ENCODE data around the gene CNKSR1. TPM values are rescaled to one million over a fixed set of nuclear protein-coding genes. Genes with fewer than 3 reads are reported as not detected.
A peak's percentile ranks its signal among the peaks of the same experiment; 100 is the strongest.

CNKSR1 gene
- total and polyA plus RNA-seq, 2 of the 13 experiments (the other 11 are each of a cell fraction or from before 2014, with no cell fraction given), result 3.4 to 8.9 TPM

DNA sequence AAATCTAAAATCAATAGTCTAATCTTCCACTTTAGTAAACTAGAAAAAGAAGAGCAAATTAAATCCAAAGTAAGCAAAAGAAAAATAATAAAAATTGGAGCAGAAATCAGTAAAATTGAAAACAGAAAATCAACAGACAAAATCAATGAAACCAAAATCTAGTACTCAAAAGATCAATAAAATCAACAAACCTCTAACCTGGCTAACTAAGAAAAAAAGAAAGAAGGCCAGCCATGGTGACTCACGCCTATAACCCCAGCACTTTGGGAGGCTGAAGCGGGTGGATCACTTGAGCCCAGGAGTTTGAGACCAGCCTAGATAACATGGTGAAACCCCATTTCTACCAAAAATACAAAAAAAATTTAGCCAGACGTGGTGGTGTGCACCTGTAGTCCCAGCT is 42.8 kb upstream of the CNKSR1 start (continued):
- TF ChIP-seq, protein P1, sequence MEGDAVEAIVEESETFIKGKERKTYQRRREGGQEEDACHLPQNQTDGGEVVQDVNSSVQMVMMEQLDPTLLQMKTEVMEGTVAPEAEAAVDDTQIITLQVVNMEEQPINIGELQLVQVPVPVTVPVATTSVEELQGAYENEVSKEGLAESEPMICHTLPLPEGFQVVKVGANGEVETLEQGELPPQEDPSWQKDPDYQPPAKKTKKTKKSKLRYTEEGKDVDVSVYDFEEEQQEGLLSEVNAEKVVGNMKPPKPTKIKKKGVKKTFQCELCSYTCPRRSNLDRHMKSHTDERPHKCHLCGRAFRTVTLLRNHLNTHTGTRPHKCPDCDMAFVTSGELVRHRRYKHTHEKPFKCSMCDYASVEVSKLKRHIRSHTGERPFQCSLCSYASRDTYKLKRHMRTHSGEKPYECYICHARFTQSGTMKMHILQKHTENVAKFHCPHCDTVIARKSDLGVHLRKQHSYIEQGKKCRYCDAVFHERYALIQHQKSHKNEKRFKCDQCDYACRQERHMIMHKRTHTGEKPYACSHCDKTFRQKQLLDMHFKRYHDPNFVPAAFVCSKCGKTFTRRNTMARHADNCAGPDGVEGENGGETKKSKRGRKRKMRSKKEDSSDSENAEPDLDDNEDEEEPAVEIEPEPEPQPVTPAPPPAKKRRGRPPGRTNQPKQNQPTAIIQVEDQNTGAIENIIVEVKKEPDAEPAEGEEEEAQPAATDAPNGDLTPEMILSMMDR (CRISPR knock-in tag; IDR thresholded peaks at IDR 0.05), result no peak
- TF ChIP-seq SOX13 (IDR thresholded peaks at IDR 0.05), result no peak
- no peak for TF ChIP-seq SOX13 (CRISPR knock-in tag; conservative IDR thresholded peaks at IDR 0.05 in 1 of 2, IDR thresholded peaks at IDR 0.05 in 1 of 2)
- peak; percentile 25; the same call in 1 of the 2 replicates for TF ChIP-seq GATAD2A (CRISPR knock-in tag; IDR thresholded peaks at IDR 0.05)

DNA sequence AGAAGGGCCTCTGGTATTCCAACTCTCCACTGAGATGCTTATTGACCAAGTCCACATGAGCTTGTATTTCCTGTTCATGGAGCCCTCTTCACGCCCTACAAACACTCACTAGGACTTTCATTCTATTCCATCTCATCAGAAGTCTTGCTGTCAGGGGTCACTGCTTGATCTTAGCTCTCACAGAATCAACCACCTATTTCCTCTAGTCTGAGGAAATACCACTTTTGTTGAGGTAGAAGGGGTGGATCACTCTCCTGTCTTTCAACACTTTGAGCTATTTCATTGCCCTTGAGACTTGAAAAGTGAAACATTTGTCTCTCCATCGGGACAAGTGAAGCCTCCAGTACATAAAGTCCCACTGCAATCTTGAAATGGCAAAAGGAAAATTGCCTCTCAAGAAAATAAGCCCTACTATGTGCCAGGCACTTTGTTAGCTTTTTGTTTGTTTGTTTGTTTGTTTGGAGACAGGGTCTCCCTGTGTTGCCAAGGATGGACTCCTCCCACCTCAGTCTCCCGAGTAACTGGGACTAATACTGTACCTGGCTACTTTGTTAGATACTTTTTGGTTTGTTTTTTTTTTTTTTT is 38.2 kb upstream of the CNKSR1 start:
- Histone ChIP-seq H4K20me1 (ENCODE audit: insufficient read depth, low read length) (no peaks in the 10 kb centered on the region), H3K9ac (ENCODE audit: insufficient read depth, low read depth, low read length) (no peak overlapping the region), H2AFZ (ENCODE audit: low read length) (no peak overlapping the region), H3K27ac (ENCODE audit: extremely low read length, insufficient read depth, low read length) (no peak overlapping the region), H3K4me3 (replicated peaks in 1 of 3; ENCODE audit: insufficient read depth in 1 of 3, low read depth in 2 of 3, low read length in 3 of 3) (no peak overlapping the region), H3K4me1 (ENCODE audit: insufficient read depth, low read length) (0 out of 2 replicates have a peak, but pooled peaks cover 9% of the 10 kb centered on the region), H3K36me3 (replicated peaks in 1 of 2; ENCODE audit: control insufficient read depth in 1 of 2, insufficient read depth in 2 of 2, low read length in 2 of 2) (no peaks in the 10 kb centered on the region), H3K79me2 (ENCODE audit: insufficient read depth, low read length) (no peaks in the 10 kb centered on the region), H3K9me3 (ENCODE audit: low read length) (no peaks in the 10 kb centered on the region), H3K27me3 (ENCODE audit: control insufficient read depth in 1 of 2, insufficient read depth in 2 of 2, low read length in 2 of 2) (no peaks in the 10 kb centered on the region; a peak in 1 of 5 replicates), H3K4me2 (ENCODE audit: low read depth, low read length) (no peak overlapping the region)
- WGBS (ENCODE audit: low lambda C conversion rate), result 17% methylated on average over 3 of the region's 3 CpGs
- BruUV-seq (replicated peaks), result no TSS peak
- intact Hi-C loops (cut with micrococcal nuclease; ENCODE audit: unreplicated experiment) (no loop called here), in situ Hi-C loops (cut with HindIII; ENCODE audit: extremely low pct_ligation_motif_present, low pct_unique_long_range_greater_than_20kb) (no loop called here)
- TF ChIP-seq U2AF1 (optimal IDR thresholded peaks at IDR 0.05; ENCODE audit: low read depth, low read length) (no peak), ZKSCAN1 (IDR thresholded peaks at IDR 0.05; ENCODE audit: low read length) (peak; percentile 75)
- FAIRE-seq, result no peak
- CTCF ChIA-PET (ENCODE audit: low intra/inter-chr PET ratio, low total read pairs), result no interaction called here
- POLR2A ChIA-PET, result no interaction called here
- DNase-seq (ENCODE audit: low spot score), result no peak
- ATAC-seq, result no peak

Measured in HepG2 (cell line).